Activated CD4-positive, alpha-beta T cell treated with anti-CD3 and anti-CD28 coated beads for 36 hours (primary cell): Measurements from ENCODE around the gene PARN. TPM values are rescaled to one million over a fixed set of nuclear protein-coding genes. Genes with fewer than 3 reads are reported as not detected.
A peak's percentile ranks its signal among the peaks of the same experiment; 100 is the strongest.
"Not testable (repeated sequence)": the region's sequence is repeated elsewhere in the genome, so short reads cannot be mapped to it uniquely, and the experiment has no call there.

Experiments
- ATAC-seq: fragments of 200-7000 bp; cut with Tn5 transposase; one replicate; pipeline ENCODE4 v1.10.0; 2021; ENCODE audit warnings: mild to moderate bottlenecking, moderate library complexity
- CTCF ChIA-PET: fragments of 350-600 bp; sonication (Branson Sonifier 250); formaldehyde crosslinking; loops from one replicate; lab custom pipeline; 2021; ENCODE audit warnings: antibody characterized with exemption; lab: Charles Lee
- POLR2A ChIA-PET: fragments of 350-600 bp; sonication (Branson Sonifier 250); formaldehyde crosslinking; loops from one replicate; lab custom pipeline; 2021; ENCODE audit warnings: antibody characterized with exemption, inconsistent platforms; lab: Charles Lee
- DNase-seq: peaks from one replicate; pipeline ENCODE4 v3.0.0-alpha.2; 2020
- H3K27ac Mint-ChIP-seq: one replicate; pipeline ENCODE4 v1.8.0; 2021; ENCODE audit warnings: mixed read lengths
- H3K27me3 Mint-ChIP-seq: one replicate; pipeline ENCODE4 v1.8.0; 2021; ENCODE audit warnings: mixed read lengths
- H3K36me3 Mint-ChIP-seq: one replicate; pipeline ENCODE4 v1.8.0; 2021; ENCODE audit warnings: low read depth, mixed read lengths
- H3K4me1 Mint-ChIP-seq: one replicate; pipeline ENCODE4 v1.8.0; 2021; ENCODE audit warnings: mixed read lengths
- H3K4me3 Mint-ChIP-seq: one replicate; pipeline ENCODE4 v1.8.0; 2021; ENCODE audit warnings: mild to moderate bottlenecking, moderate library complexity, mixed read lengths
- H3K9me3 Mint-ChIP-seq: one replicate; pipeline ENCODE4 v1.8.0; 2021; ENCODE audit warnings: low read depth, mixed read lengths
- intact Hi-C, 2 experiments: fragments of 100-400 bp; cut with DNase I in 1 of 2; cut with micrococcal nuclease in 1 of 2; formaldehyde crosslinking; loops; one replicate each; pipeline versions ENCODE4 v1.14.2 to v1.15.1; 2022 to 2024; cut with DNase I, micrococcal nuclease
- total RNA-seq, 2 experiments: library from RNA; stranded (reverse); gene quantifications; one replicate each; pipeline ENCODE4 v1.2.3, GENCODE V29; 2021

PARN gene
- total RNA-seq, 2 experiments from 2014 or later = 46.4 to 64.1 TPM

DNA sequence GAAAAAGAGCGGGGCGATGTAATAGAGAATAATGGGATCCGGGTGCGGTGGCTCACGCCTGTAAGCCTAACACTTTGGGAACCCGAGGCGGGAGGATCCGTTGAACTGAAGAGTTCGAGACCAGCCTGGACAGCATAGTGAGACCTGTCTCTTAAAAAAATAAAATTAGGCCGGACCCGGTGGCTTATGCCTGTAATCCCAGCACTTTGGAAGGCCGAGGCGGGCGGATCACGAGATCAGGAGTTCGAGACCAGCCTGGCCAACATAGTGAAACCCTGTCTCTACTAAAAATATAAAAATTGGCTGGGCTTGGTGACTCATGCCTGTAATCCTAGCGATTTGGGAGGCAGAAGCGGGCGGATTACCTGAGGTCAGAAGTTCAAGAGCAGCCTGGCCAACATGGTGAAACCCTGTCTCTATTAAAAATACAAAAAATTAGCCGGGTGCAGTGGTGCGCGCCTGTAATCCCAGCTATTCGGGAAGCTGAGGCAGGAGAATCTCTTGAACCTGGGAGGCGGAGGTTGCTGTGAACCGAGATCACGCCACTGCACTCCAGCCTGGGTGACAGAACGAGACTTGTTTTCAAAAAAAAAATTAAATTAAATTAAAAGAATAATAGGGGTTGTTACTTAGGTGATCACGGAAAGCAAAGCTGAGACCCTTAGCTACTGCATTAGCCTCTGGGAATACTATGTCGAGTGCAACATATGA, 715 bp upstream of the PARN start:
- H3K9me3 Mint-ChIP-seq, H3K27me3 Mint-ChIP-seq, ATAC-seq, POLR2A ChIA-PET: not testable (repeated sequence)
- H3K4me1 Mint-ChIP-seq = peaks cover 45% of the 10 kb centered on the region
- peak; percentile 26 for DNase-seq
- H3K4me3 Mint-ChIP-seq = peak overlapping the region; percentile 92
- H3K27ac Mint-ChIP-seq = peak overlapping the region; percentile 99
- peaks cover 26% of the 10 kb centered on the region for H3K36me3 Mint-ChIP-seq
- CTCF ChIA-PET = interaction anchor here (0.7 kb wide), 1 partner anchor 711 kb away, joined by 4 read pairs; the partner anchor contains the start of gene ERCC4
- intact Hi-C loops = loop anchor here (1.0 to 10.0 kb wide), 11 partner anchors 276 to 1324 kb away; partner anchors contain the start of genes NTAN1 (in 2 of the 2), CEP20 (in 1 of the 2), ERCC4 (in 1 of the 2) and MARF1 (in 1 of the 2)

DNA sequence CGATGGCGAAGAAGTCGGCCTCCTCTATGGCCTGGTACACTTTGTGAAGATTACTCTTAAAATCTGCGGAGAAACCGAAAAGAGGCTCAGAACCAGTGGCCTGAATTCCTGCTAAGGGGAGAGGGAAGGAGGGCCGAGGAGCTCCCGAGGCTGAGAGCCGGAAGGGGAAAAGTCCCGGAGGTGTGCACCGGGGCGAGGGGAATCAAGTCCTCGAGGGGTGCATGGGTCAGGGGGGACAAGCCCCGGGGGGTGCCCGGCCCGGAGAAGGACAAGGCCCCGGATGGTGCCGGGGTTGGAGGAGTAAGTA, 495 bp downstream of the PARN start:
- peak overlapping the region; percentile 93 for H3K27ac Mint-ChIP-seq

DNA sequence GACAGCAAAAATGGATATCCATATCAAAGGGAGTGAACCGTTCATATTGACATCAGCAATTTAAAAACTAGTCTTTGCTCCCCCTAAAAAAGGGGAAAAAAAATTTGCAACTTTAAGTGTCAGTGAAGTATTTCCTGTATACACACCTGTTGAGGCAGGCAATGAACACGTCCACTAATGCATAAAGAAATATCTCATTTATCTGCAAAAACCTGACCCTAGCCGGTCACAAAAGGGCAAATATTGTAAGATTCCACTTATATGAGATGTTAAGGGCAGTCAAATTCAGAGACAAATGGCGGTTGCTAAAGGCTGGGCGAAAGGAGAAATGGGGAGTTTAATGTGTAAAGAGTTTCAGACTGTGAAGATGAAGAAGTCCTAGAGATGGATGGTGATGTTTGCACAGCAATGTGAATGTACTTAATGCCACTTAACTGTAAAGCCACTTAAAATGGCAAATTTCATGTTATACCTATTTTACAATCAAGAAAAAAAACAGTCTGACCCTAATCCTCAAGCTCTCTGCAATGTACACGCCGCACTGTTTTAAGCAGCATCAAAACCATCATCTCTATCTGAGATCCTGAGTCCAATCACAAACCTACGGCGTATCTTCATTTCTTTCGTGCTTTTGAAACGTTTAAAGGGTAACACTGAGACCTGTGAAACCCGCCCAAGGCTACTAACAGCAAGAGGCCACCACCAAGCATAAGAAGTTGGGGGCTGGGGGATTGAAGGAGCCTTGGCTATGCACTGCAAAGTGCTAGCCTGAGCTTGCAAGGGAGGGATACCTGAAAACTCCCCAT, 1.1 kb downstream of the PARN start:
- H3K4me3 Mint-ChIP-seq = peak overlapping the region; percentile 92
- no peak for ATAC-seq
- DNase-seq = no peak
- H3K27ac Mint-ChIP-seq = peak overlapping the region; percentile 93
- H3K9me3 Mint-ChIP-seq = no peaks in the 10 kb centered on the region
- POLR2A ChIA-PET = no interaction called here
- H3K27me3 Mint-ChIP-seq = no peaks in the 10 kb centered on the region
- H3K36me3 Mint-ChIP-seq = peaks cover 26% of the 10 kb centered on the region
- CTCF ChIA-PET = no interaction called here
- intact Hi-C loops = no loop called here
- H3K4me1 Mint-ChIP-seq = peaks cover 28% of the 10 kb centered on the region

More for the DNA sequence above, 495 bp downstream of the PARN start:
- H3K4me3 Mint-ChIP-seq = peak overlapping the region; percentile 92
- no peaks in the 10 kb centered on the region for H3K9me3 Mint-ChIP-seq
- DNase-seq (no peak), ATAC-seq (no peak)
- H3K36me3 Mint-ChIP-seq = peaks cover 27% of the 10 kb centered on the region
- intact Hi-C loops = no loop called here
- POLR2A ChIA-PET = no interaction called here
- CTCF ChIA-PET = no interaction called here
- peaks cover 33% of the 10 kb centered on the region for H3K4me1 Mint-ChIP-seq
- H3K27me3 Mint-ChIP-seq = no peaks in the 10 kb centered on the region

DNA sequence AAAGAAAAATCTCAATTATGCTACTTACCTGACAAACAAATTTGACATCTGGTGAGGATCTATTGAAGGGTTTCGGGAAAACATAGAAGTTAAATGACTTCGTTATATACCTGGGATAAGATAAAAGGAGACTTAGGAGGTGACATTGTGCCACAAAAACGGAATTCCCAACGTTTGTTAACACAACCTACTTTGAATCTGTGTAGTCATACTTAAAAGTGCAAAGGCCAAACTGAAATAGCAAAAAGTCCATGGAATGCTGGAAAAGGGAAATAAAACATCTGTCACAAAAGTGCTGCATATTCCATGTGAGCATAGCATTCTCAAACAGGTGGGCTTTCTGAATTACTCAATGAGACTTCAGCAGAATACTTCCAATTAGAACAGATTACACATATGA, 3.0 kb downstream of the PARN start:
- intact Hi-C loops = no loop called here
- peaks cover 27% of the 10 kb centered on the region for H3K36me3 Mint-ChIP-seq

DNA sequence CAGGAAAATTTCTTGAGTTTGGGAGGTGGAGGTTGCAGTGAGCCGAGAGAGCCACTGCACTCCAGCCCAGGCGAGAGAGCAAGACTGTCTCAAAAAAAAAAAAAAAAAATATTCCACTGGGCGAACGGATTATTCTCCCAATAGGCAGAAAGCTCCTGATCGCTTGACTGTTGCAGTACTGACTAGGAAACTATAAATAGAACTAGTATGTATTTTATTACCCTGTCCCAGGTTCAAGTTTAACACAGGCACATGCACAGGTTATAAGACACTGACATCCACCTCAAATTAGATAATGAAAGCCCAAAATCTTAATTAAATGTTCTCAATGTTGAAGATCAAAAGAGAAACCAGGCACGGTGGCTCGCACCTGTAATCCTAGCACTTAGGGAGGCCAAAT, 11.5 kb downstream of the PARN start:
- Mint-ChIP-seq H3K4me3 (no peak overlapping the region), H3K27me3 (no peaks in the 10 kb centered on the region), H3K36me3 (peaks cover 33% of the 10 kb centered on the region), H3K4me1 (no peaks in the 10 kb centered on the region), H3K27ac (no peak overlapping the region), H3K9me3 (no peaks in the 10 kb centered on the region)
- CTCF ChIA-PET = interaction anchor here (0.7 kb wide), 1 partner anchor 325 kb away, joined by 3 read pairs; no protein-coding TSS in a partner anchor
- ATAC-seq (no peak), DNase-seq (no peak)
- POLR2A ChIA-PET = no interaction called here
- intact Hi-C loops = no loop called here

More for the DNA sequence above, 3.0 kb downstream of the PARN start:
- no peak overlapping the region for H3K27ac Mint-ChIP-seq
- H3K9me3 Mint-ChIP-seq = no peaks in the 10 kb centered on the region
- DNase-seq = no peak
- no peak for ATAC-seq
- peaks cover 26% of the 10 kb centered on the region for H3K4me1 Mint-ChIP-seq
- no peak overlapping the region for H3K4me3 Mint-ChIP-seq
- H3K27me3 Mint-ChIP-seq = no peaks in the 10 kb centered on the region
- ChIA-PET POLR2A (no interaction called here), CTCF (no interaction called here)

DNA sequence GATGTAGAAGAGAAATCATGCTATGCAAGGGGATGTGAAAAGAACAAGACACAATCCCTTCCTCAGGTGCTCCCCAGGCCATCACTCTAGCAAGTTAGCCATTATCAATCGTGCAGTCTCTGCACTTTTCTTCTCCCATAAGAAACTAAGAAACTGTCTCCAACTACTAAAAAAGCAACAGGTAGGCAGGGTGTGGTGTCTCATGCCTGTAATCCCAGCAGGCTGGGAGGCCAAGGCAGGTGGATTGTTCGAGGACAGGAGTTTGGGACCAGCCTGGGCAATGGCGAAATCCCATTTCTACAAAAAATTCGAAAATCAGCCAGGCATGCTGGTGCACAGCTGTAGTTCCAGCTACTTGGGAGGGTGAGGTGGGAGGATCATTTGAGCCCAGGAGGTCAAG, 13.8 kb downstream of the PARN start:
- CTCF ChIA-PET = no interaction called here
- DNase-seq = no peak
- no peak for ATAC-seq
- H3K4me1 Mint-ChIP-seq = no peaks in the 10 kb centered on the region
- H3K9me3 Mint-ChIP-seq = no peaks in the 10 kb centered on the region
- intact Hi-C loops = no loop called here
- POLR2A ChIA-PET = no interaction called here
- no peak overlapping the region for H3K4me3 Mint-ChIP-seq
- H3K27me3 Mint-ChIP-seq = no peaks in the 10 kb centered on the region
- no peak overlapping the region for H3K27ac Mint-ChIP-seq
- H3K36me3 Mint-ChIP-seq = peaks cover 32% of the 10 kb centered on the region

DNA sequence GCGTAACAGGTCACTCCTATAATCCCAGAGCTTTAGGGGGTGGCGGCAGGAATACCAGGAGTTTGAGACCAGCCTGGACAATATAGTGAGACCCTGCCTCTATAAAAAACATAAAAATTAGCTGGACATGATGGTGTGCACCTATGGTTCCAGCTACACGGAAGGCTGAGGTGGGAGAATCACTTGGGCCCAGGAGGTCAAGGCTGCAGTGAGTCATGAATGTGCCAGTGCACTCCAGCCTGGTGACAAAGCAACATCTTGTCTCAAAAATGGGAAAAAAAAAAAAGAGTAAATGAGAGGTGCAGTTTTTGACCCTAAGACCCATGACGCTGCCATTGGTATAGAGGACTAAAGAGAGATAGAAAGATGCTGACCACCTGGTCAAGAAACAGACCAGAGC, 16.1 kb downstream of the PARN start:
- DNase-seq (no peak), ATAC-seq (no peak)
- ChIA-PET CTCF (no interaction called here), POLR2A (no interaction called here)
- H3K9me3 Mint-ChIP-seq = no peaks in the 10 kb centered on the region
- intact Hi-C loops = no loop called here
- no peak overlapping the region for H3K27ac Mint-ChIP-seq
- H3K4me3 Mint-ChIP-seq = no peak overlapping the region
- H3K27me3 Mint-ChIP-seq = no peaks in the 10 kb centered on the region
- H3K4me1 Mint-ChIP-seq = no peaks in the 10 kb centered on the region
- H3K36me3 Mint-ChIP-seq = peaks cover 42% of the 10 kb centered on the region

DNA sequence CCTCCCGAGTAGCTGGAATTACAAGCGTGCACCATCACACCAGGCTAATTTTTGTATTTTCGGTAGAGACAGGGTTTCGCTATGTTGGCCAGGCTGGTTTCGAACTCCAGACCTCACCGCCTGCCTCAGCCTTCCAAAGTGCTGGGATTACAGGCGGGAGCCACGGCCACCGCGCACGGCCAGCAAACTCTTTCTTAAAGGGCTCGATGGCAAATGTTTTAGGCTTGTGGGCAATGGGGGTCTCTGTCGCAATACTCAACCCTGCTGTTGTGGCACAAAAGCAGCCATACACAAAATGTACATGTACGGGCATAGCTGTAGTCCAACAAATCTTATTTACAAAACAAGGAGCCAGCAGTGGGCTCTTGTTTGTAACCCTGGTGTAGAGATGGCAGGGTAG, 18.4 kb downstream of the PARN start:
- peaks cover 46% of the 10 kb centered on the region for H3K36me3 Mint-ChIP-seq
- no peak for DNase-seq
- no peak for ATAC-seq
- ChIA-PET CTCF (no interaction called here), POLR2A (no interaction called here)
- H3K4me3 Mint-ChIP-seq = no peak overlapping the region
- no peaks in the 10 kb centered on the region for H3K27me3 Mint-ChIP-seq
- no peaks in the 10 kb centered on the region for H3K9me3 Mint-ChIP-seq
- H3K27ac Mint-ChIP-seq = no peak overlapping the region
- H3K4me1 Mint-ChIP-seq = no peaks in the 10 kb centered on the region
- intact Hi-C loops = no loop called here

DNA sequence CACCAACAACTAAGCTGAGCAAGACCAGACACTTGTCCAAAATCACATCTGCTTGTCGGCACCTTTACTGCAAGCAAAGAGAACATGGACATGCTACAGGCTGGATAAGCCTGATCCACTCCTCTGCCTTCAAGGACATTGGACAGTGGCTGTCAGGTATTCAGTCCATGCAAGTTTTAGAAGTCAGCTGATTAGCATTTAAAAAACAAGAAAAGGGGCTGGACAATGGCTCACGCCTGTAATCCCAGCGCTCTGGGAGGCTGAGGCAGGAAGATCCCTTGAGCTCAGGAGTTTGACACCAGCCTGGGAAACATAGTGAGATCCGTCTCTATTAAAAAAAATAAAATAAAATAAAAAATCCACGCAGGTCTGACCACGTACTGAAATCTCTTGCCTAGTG, 20.3 kb downstream of the PARN start:
- intact Hi-C loops = no loop called here
- Mint-ChIP-seq H3K4me1 (no peaks in the 10 kb centered on the region), H3K9me3 (no peaks in the 10 kb centered on the region), H3K4me3 (no peak overlapping the region), H3K27ac (no peak overlapping the region), H3K27me3 (no peaks in the 10 kb centered on the region), H3K36me3 (peaks cover 38% of the 10 kb centered on the region)
- ChIA-PET POLR2A (no interaction called here), CTCF (no interaction called here)
- ATAC-seq (no peak), DNase-seq (no peak)

DNA sequence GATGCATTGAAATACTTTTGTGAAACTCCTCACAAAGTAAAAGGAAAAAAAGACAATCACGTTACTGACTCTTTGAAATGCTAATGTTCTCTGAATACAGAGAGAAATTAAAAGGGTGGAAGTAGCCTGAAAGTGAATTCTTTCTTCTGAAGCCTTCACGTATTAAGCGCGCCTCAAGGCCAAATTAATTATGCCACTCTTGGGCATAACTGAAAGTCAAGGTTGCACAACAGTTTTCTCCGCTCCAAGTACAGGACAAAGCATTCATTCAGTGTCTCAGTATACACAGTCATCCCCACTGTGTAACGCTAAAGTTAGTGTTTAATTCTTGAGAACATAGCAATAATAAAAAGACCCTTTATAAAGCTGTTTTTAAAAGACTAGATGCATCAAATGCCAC, 21.5 kb downstream of the PARN start:
- Mint-ChIP-seq H3K4me3 (no peak overlapping the region), H3K4me1 (no peaks in the 10 kb centered on the region), H3K27ac (no peak overlapping the region), H3K27me3 (no peaks in the 10 kb centered on the region), H3K36me3 (peaks cover 37% of the 10 kb centered on the region), H3K9me3 (no peaks in the 10 kb centered on the region)
- ChIA-PET POLR2A (no interaction called here), CTCF (no interaction called here)
- no peak for ATAC-seq
- no peak for DNase-seq
- intact Hi-C loops = no loop called here

DNA sequence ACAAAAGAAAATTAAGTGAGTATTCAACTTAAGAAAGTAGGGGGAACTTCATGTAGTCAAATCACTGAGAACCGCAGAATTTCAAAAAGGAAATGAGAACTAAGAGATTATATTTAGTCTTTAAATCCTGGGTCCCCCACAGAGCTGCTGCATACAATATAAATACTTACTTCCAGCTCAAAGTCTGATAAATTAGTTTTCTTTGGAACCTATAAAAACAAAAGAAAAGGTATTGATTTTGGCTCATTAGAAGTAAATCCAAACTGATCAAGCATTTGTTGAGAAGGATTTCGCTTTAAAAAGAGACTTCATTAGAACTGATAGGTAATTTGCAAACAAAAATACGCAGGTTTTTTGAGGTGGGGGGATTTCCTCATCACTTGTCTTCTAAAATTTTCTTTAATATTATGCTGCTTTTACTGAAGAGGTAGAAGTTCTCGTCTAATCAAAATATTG, 21.9 kb downstream of the PARN start:
- H3K36me3 Mint-ChIP-seq = peaks cover 39% of the 10 kb centered on the region
- H3K27me3 Mint-ChIP-seq = no peaks in the 10 kb centered on the region
- H3K4me3 Mint-ChIP-seq = no peak overlapping the region
- H3K4me1 Mint-ChIP-seq = no peaks in the 10 kb centered on the region
- H3K9me3 Mint-ChIP-seq = no peaks in the 10 kb centered on the region
- ChIA-PET CTCF (no interaction called here), POLR2A (no interaction called here)
- DNase-seq = no peak
- H3K27ac Mint-ChIP-seq = no peak overlapping the region
- no peak for ATAC-seq
- intact Hi-C loops = no loop called here

DNA sequence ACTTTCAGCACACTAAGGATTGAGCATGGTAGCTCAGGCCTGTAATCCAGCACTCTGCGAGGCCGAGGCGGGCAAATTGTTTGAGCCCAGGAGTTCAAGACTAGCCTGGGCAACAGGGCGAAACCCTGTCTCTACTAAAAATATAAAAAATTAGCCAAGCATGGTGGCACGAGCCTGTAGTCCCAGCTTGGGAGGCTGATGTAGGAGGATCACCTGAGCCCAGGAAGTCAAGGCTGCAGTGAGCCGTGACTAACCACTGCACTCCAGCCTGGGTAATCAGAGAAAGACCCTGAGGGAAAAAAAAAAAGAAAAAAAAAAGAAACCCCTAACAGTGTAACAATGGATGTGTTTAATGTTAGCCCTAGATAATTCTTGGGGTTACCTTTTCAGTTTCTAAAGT, 24.0 kb downstream of the PARN start:
- ChIA-PET POLR2A (no interaction called here), CTCF (interaction anchor here (0.7 to 1.0 kb wide), 2 partner anchors 10 to 105 kb away, joined by 3 read pairs; no protein-coding TSS in a partner anchor)
- Mint-ChIP-seq H3K36me3 (peaks cover 45% of the 10 kb centered on the region), H3K9me3 (no peaks in the 10 kb centered on the region), H3K4me3 (no peak overlapping the region), H3K27me3 (no peaks in the 10 kb centered on the region), H3K27ac (no peak overlapping the region), H3K4me1 (no peaks in the 10 kb centered on the region)
- DNase-seq (no peak), ATAC-seq (no peak)
- intact Hi-C loops = no loop called here
